ENCODE results near the gene FAM9B.

The FAM9B gene

GRCh38 chrX:9062641-9063040 is 28.7 kb upstream of the FAM9B start:
- POLR2A ChIA-PET, result no interaction called here
- CTCF ChIA-PET, result no interaction called here
- TF ChIP-seq CTCF (IDR thresholded peaks at IDR 0.05; ENCODE audit: control extremely low read depth, extremely low read depth, low read depth, missing control alignments), result no peak
- DNase-seq (ENCODE audit: extremely low spot score), result no peak

- no peak for TF ChIP-seq CTCF (IDR thresholded peaks at IDR 0.05; ENCODE audit: control extremely low read depth, extremely low read depth, low read depth, missing control alignments)
- POLR2A ChIA-PET, result no interaction called here
- DNase-seq (ENCODE audit: extremely low spot score), result no peak
- CTCF ChIA-PET, result no interaction called here
Observed at GRCh38 chrX:9055354-9055753, 21.4 kb upstream of the FAM9B start.

- no peak for TF ChIP-seq CTCF (IDR thresholded peaks at IDR 0.05; ENCODE audit: control extremely low read depth, extremely low read depth, low read depth, missing control alignments)
- ChIA-PET POLR2A (no interaction called here), CTCF (no interaction called here)
- no peak for DNase-seq (ENCODE audit: extremely low spot score)
Observed at GRCh38 chrX:9052081-9052480, 18.2 kb upstream of the FAM9B start.

- no peak for DNase-seq (ENCODE audit: extremely low spot score)
- ChIA-PET CTCF (no interaction called here), POLR2A (no interaction called here)
- TF ChIP-seq CTCF (IDR thresholded peaks at IDR 0.05; ENCODE audit: control extremely low read depth, extremely low read depth, low read depth, missing control alignments), result no peak
Observed at GRCh38 chrX:9050331-9050730, 16.4 kb upstream of the FAM9B start.

- POLR2A ChIA-PET, result no interaction called here
- DNase-seq (ENCODE audit: extremely low spot score), result no peak
- CTCF ChIA-PET, result no interaction called here
Observed at GRCh38 chrX:9048801-9049200, 14.9 kb upstream of the FAM9B start.

GRCh38 chrX:9038244-9038643 is 4.3 kb upstream of the FAM9B start:
- ChIA-PET POLR2A (no interaction called here), CTCF (interaction anchor here (1.1 kb wide), 1 partner anchor 671 kb away, joined by 3 read pairs; no protein-coding TSS in a partner anchor)
- DNase-seq (ENCODE audit: extremely low spot score), result no peak
- TF ChIP-seq CTCF (IDR thresholded peaks at IDR 0.05; ENCODE audit: control extremely low read depth, extremely low read depth, low read depth, missing control alignments), result no peak

More at GRCh38 chrX:9048801-9049200, 14.9 kb upstream of the FAM9B start:
- no peak for TF ChIP-seq CTCF (IDR thresholded peaks at IDR 0.05; ENCODE audit: control extremely low read depth, extremely low read depth, low read depth, missing control alignments)

GRCh38 chrX:9037296-9037695 is 3.4 kb upstream of the FAM9B start:
- CTCF ChIA-PET, result interaction anchor here (1.1 kb wide), 1 partner anchor 672 kb away, joined by 3 read pairs; no protein-coding TSS in a partner anchor
- no peak for DNase-seq (ENCODE audit: extremely low spot score)
- POLR2A ChIA-PET, result no interaction called here
- no peak for TF ChIP-seq CTCF (IDR thresholded peaks at IDR 0.05; ENCODE audit: control extremely low read depth, extremely low read depth, low read depth, missing control alignments)

Data from GM10248 (cell line).